Sigmoid colon (tissue), 4 donors: Measurements from ENCODE around the gene ALG8.

Source experiments
- CTCF ChIP-seq, 4 experiments: fragments of 450-650 bp in 3 of 4; fragments of 200-600 bp in 1 of 4; IDR thresholded peaks; one replicate each; pipeline ENCODE4 v1.5.1; 2016 to 2019; ENCODE audit warnings: antibody characterized with exemption in 4 of 4, mild to moderate bottlenecking in 3 of 4, moderate library complexity in 2 of 4
- EP300 ChIP-seq, 4 donors: sonication (generic); formaldehyde crosslinking; IDR thresholded peaks; one replicate each; pipeline ENCODE4 v1.6.1; 2017; ENCODE audit warnings: antibody characterized with exemption in 4 of 4

- TF ChIP-seq CTCF (IDR thresholded peaks at IDR 0.05) (no peak), EP300 (IDR thresholded peaks at IDR 0.05) (no peak)
These were observed 70.0 kb downstream of the ALG8 start for GRCh38 chr11:78069465-78069864.
